AG09319 (cell line): ENCODE measurements around the gene SMYD3.
A peak's percentile ranks its signal among the peaks of the same experiment; 100 is the strongest.

Experiments
- DNase-seq: peaks from one replicate; pipeline ENCODE4 v3.0.0-alpha.2; 2010; ENCODE audit warnings: low read depth; ENCODE audit errors: extremely low read depth
- CTCF ChIP-seq: IDR thresholded peaks from 2 replicates; pipeline ENCODE4 v1.5.1; 2011; ENCODE audit warnings: low read depth, mild to moderate bottlenecking, inconsistent platforms, low read length, moderate library complexity

The SMYD3 gene

GRCh38 chr1:246169486-246169885 is 337.6 kb downstream of the SMYD3 start:
- TF ChIP-seq CTCF, result no peak
- no peak for DNase-seq

- DNase-seq, result no peak
Measured at GRCh38 chr1:246169019-246169418, 338.1 kb downstream of the SMYD3 start.

GRCh38 chr1:246166841-246167240 is 340.2 kb downstream of the SMYD3 start:
- no peak for TF ChIP-seq CTCF
- DNase-seq, result no peak

More at GRCh38 chr1:246169019-246169418, 338.1 kb downstream of the SMYD3 start:
- no peak for TF ChIP-seq CTCF

GRCh38 chr1:246165826-246166709 is 341.0 kb downstream of the SMYD3 start:
- no peak for TF ChIP-seq CTCF

GRCh38 chr1:246164764-246165163 is 342.3 kb downstream of the SMYD3 start:
- DNase-seq, result no peak
- no peak for TF ChIP-seq CTCF

More at GRCh38 chr1:246165826-246166709, 341.0 kb downstream of the SMYD3 start:
- no peak for DNase-seq

GRCh38 chr1:246162560-246162959 is 344.5 kb downstream of the SMYD3 start:
- no peak for DNase-seq
- TF ChIP-seq CTCF, result no peak

- DNase-seq, result peak; percentile 30
- no peak for TF ChIP-seq CTCF
Measured at GRCh38 chr1:246161626-246162025, 345.5 kb downstream of the SMYD3 start.
